Lung (tissue), 12 donors: ENCODE data around the gene CLEC2B. TPM values are rescaled to one million over a fixed set of nuclear protein-coding genes. Genes with fewer than 3 reads are reported as not detected.

Experiments used
- ATAC-seq: fragments of 200-7000 bp; cut with Tn5 transposase; one replicate; pipeline ENCODE4 v1.9.1; 2020; ENCODE audit warnings: moderate number of reproducible peaks; ENCODE audit not compliant: insufficient read depth, low FRiP score
- DNase-seq, 3 donors: peaks; one replicate each; pipeline ENCODE4 v3.0.0-alpha.2; 2013 to 2017
- H3K27ac ChIP-seq, 2 donors: one replicate each; pipeline ENCODE4 v1.5.1; 2013; ENCODE audit warnings: mild to moderate bottlenecking in 2 of 2, moderate library complexity in 2 of 2, control low read depth in 1 of 2, inconsistent platforms in 1 of 2, low read depth in 1 of 2, low read length in 1 of 2
- H3K27me3 ChIP-seq, 3 donors: one replicate each; pipeline ENCODE4 v1.5.1; 2013; ENCODE audit warnings: low read length in 2 of 3; ENCODE audit not compliant: control insufficient read depth in 3 of 3, insufficient read depth in 3 of 3
- H3K36me3 ChIP-seq, 4 donors: one replicate each; pipeline ENCODE4 v1.5.1; 2013; ENCODE audit warnings: low read length in 4 of 4, mild to moderate bottlenecking in 1 of 4, moderate library complexity in 1 of 4; ENCODE audit not compliant: control insufficient read depth in 4 of 4, insufficient read depth in 4 of 4
- H3K4me1 ChIP-seq, 5 donors: one replicate each; pipeline ENCODE4 v1.5.1; 2013; ENCODE audit warnings: low read length in 5 of 5, mild to moderate bottlenecking in 2 of 5, moderate library complexity in 1 of 5; ENCODE audit not compliant: control insufficient read depth in 5 of 5, insufficient read depth in 5 of 5
- H3K4me3 ChIP-seq: one replicate; pipeline ENCODE4 v1.5.1; 2013; ENCODE audit warnings: mild to moderate bottlenecking, control low read depth, moderate library complexity
- H3K9ac ChIP-seq, 2 donors: one replicate each; pipeline ENCODE4 v1.5.1; 2013; ENCODE audit warnings: low read length in 2 of 2, control low read depth in 1 of 2; ENCODE audit not compliant: insufficient read depth in 1 of 2
- H3K9me3 ChIP-seq, 4 donors: one replicate each; pipeline ENCODE4 v1.5.1; 2013; ENCODE audit warnings: low read length in 3 of 4, mild to moderate bottlenecking in 1 of 4, moderate library complexity in 1 of 4; ENCODE audit not compliant: control insufficient read depth in 4 of 4, insufficient read depth in 3 of 4
- CTCF ChIP-seq: IDR thresholded peaks from 2 replicates; pipeline ENCODE4 v1.5.1; 2012; ENCODE audit warnings: mild to moderate bottlenecking; ENCODE audit errors: control extremely low read depth, extremely low read depth
- WGBS, 2 donors: extraction: QIAGEN DNeasy Blood & Tissue Kit; methylation state at CpG; one replicate each; pipeline ENCODE4 v1.1.7; 2013; 5-methylcytosine and 5-hydroxymethylcytosine counted together
- polyA plus RNA-seq, 2 donors: library from polyadenylated mRNA; stranded (reverse); fragments of 200-250 nt; gene quantifications; one replicate each; pipeline ENCODE4 v1.2.1, GENCODE V29; 2013
- total RNA-seq, 2 donors: library from RNA; depleted of rRNA in 1 of 2; stranded (reverse); fragments of >200 nt in 1 of 2; gene quantifications; one replicate each; pipeline ENCODE4 v1.2.1, GENCODE V29; 2014 to 2021
- donor health status: control.
- donor health status: control.
- donor health status: Bipolar disorder and iron deficiency.
- donor health status: healthy.
- donor health status: DM: yes; HTN: yes; CAD: no.

CLEC2B gene
- total and polyA plus RNA-seq, 4 donors, result 14.1 to 70.1 (median 18.0) TPM

DNA sequence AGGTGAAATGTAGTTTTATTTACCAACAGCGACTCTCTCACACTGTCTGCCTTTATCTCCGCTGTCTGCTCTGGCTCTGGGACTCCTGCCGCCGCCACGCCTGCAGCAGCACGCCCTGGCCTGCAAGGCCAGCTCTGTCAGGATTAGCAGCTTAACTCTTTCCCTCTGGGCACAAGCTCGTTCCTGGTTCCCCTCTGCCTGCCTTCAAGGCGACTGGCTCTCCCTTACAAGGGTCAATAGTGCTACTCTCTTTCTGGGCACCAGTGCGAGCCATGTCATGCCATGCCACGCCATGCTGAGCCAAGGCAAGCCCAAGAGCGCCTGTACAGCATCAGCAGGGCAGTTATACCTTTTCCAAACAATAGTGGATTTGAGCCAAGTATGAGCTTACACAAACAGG, 3.6 kb upstream of the CLEC2B start:
- WGBS, 2 donors, result 88 to 90% methylated on average over 11 of the region's 11 CpGs
- H3K27me3 ChIP-seq, result no peaks in the 10 kb centered on the region
- DNase-seq, result no peak

DNA sequence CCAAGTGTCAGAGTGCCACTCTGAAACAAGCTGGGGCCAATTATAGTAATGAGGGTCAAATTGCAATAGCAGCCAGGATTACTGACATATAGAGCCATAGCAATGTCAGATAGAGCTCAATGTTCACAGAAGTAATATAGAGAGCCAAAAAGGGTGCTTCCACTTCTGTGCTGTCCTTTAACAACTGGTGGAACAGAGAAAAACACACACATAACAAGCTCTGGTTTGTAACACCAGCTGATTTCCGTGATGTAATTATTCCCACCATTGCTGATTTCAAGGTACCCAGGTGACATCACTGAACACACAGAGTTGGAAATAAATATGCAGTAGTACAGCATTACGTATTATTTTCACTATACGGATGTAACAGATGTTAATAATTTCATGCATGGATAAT, 3.0 kb upstream of the CLEC2B start:
- no peak for ATAC-seq
- H3K4me3 ChIP-seq, result no peak overlapping the region
- 84 to 94% methylated on average over 3 of the region's 3 CpGs for WGBS, 2 donors
- H3K9ac ChIP-seq, result no peak overlapping the region
- H3K27me3 ChIP-seq, result no peaks in the 10 kb centered on the region
- no peak for TF ChIP-seq CTCF
- H3K36me3 ChIP-seq, result no peaks in the 10 kb centered on the region
- no peaks in the 10 kb centered on the region for H3K9me3 ChIP-seq
- no peaks in the 10 kb centered on the region for H3K4me1 ChIP-seq
- DNase-seq, result no peak
- H3K27ac ChIP-seq, result no peak overlapping the region

More for the DNA sequence above, 3.6 kb upstream of the CLEC2B start:
- no peaks in the 10 kb centered on the region for H3K36me3 ChIP-seq
- no peak for TF ChIP-seq CTCF
- no peak overlapping the region for H3K4me3 ChIP-seq
- H3K4me1 ChIP-seq, result no peaks in the 10 kb centered on the region
- H3K9me3 ChIP-seq, result no peaks in the 10 kb centered on the region
- no peak overlapping the region for H3K9ac ChIP-seq
- H3K27ac ChIP-seq, result no peak overlapping the region
- no peak for ATAC-seq

DNA sequence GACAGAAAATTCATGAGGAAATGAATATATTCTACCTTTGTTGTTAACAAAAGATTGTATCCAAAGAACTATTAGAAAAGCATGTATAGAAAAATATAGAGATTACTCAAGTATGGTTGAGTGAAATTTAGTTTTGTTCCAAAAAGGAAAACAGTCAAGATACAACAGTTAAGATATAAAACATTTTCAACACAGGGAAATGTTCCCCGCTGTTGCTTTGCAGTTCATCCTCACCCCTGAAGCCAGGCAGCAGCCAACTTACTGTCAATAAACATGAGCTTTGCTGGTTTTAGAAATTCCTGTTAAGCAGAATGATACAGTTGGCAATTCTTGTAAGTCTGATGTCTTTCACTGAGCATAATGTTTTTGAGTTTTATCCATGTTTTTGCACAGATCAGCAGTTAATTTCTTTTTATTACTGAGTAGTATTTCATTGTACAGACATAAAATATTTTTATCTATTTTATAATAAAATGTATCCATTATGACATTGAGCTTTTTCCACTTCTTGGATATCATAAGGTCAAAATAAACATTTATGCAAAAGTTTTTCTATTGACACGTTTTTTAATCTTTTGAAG, 1.2 kb upstream of the CLEC2B start:
- H3K9me3 ChIP-seq, result no peaks in the 10 kb centered on the region
- no peak for ATAC-seq
- 50% methylated on average over 2 of the region's 2 CpGs for WGBS, 2 donors
- H3K4me1 ChIP-seq, result no peaks in the 10 kb centered on the region
- H3K4me3 ChIP-seq, result no peak overlapping the region
- peak overlapping the region in 1 of 2 donors; percentile 42 for H3K27ac ChIP-seq
- TF ChIP-seq CTCF, result no peak
- H3K9ac ChIP-seq, result peak overlapping the region; percentile 65 to 95
- peak in 2 of 3 donors; percentile 56 to 61 for DNase-seq
- no peaks in the 10 kb centered on the region for H3K36me3 ChIP-seq
- no peaks in the 10 kb centered on the region for H3K27me3 ChIP-seq

- H3K36me3 ChIP-seq, result no peaks in the 10 kb centered on the region
- WGBS, 2 donors, result 7 to 17% methylated on average over 4 of the region's 4 CpGs
- H3K27me3 ChIP-seq, result no peaks in the 10 kb centered on the region
- ATAC-seq, result no peak
- TF ChIP-seq CTCF, result no peak
- H3K4me3 ChIP-seq, result no peak overlapping the region
- DNase-seq, result no peak
- no peaks in the 10 kb centered on the region for H3K9me3 ChIP-seq
- peak overlapping the region in 1 of 2 donors; percentile 21 for H3K27ac ChIP-seq
- H3K9ac ChIP-seq, result peak overlapping the region; percentile 65 to 95
- H3K4me1 ChIP-seq, result no peaks in the 10 kb centered on the region
Measured at GRCh38 chr12:9868951-9869306, 225 bp downstream of the CLEC2B start.
